Coronary artery (tissue), 2 donors: ENCODE measurements around the gene DEFB124.
"Not testable (repeated sequence)": the region's sequence is repeated elsewhere in the genome, so short reads cannot be mapped to it uniquely, and the experiment has no call there.

ENCODE experiments used
- DNase-seq: peaks from one replicate; pipeline ENCODE4 v3.0.0-alpha.2; 2017; ENCODE audit warnings: low spot score
- H3K27ac ChIP-seq, 2 donors: fragments of 200-600 bp; sonication (generic); one replicate each; pipeline ENCODE4 v1.5.1; 2016 to 2019
- H3K4me3 ChIP-seq: fragments of 200-600 bp; sonication (generic); 2 replicates; pipeline ENCODE4 v1.5.1; 2016; ENCODE audit warnings: mild to moderate bottlenecking, moderate library complexity
- CTCF ChIP-seq: fragments of 200-600 bp; sonication (generic); IDR thresholded peaks from one replicate; pipeline ENCODE4 v1.5.1; 2019; ENCODE audit warnings: antibody characterized with exemption

DEFB124 gene

GRCh38 chr20:31474758-31475427 is at the start of gene DEFB124, which contains the start of gene REM1:
Gene DEFB124, minus strand, starts transcription at chr20:31475127. Its CDS starts 2,114 bp downstream, at chr20:31473013.
Gene REM1, plus strand, starts transcription at chr20:31475288. Its CDS starts 1,158 bp downstream, at chr20:31476446.
- H3K27ac ChIP-seq = peak within 1 kb of the TSS; percentile 84 to 92
- TF ChIP-seq CTCF = no peak
- H3K4me3 ChIP-seq = peak within 1 kb of the TSS; percentile 83
- DNase-seq = peak; percentile 81

- DNase-seq = no peak
- Histone ChIP-seq H3K27ac (peak overlapping the region in 1 of 2 donors; percentile 30), H3K4me3 (no peak overlapping the region)
- no peak for TF ChIP-seq CTCF
These were observed 48.7 kb upstream of the DEFB124 start for GRCh38 chr20:31523361-31524283.

GRCh38 chr20:31522731-31523130 is 47.8 kb upstream of the DEFB124 start:
- Histone ChIP-seq H3K27ac (no peak overlapping the region), H3K4me3 (no peak overlapping the region)

GRCh38 chr20:31521267-31521666 is 46.3 kb upstream of the DEFB124 start:
- DNase-seq, H3K27ac ChIP-seq, H3K4me3 ChIP-seq: not testable (repeated sequence)

More at GRCh38 chr20:31522731-31523130, 47.8 kb upstream of the DEFB124 start:
- no peak for DNase-seq
- no peak for TF ChIP-seq CTCF

GRCh38 chr20:31517373-31517772 is 42.4 kb upstream of the DEFB124 start:
- no peak for DNase-seq
- Histone ChIP-seq H3K4me3 (peak overlapping the region; percentile 77), H3K27ac (no peak overlapping the region)
- TF ChIP-seq CTCF = no peak

- peak overlapping the region; percentile 77 for H3K4me3 ChIP-seq
- no peak overlapping the region for H3K27ac ChIP-seq
- DNase-seq = no peak
- no peak for TF ChIP-seq CTCF
These were observed 41.7 kb upstream of the DEFB124 start for GRCh38 chr20:31516651-31517050.

GRCh38 chr20:31516166-31516565 is 41.2 kb upstream of the DEFB124 start:
- no peak for DNase-seq
- TF ChIP-seq CTCF = no peak
- Histone ChIP-seq H3K27ac (no peak overlapping the region), H3K4me3 (peak overlapping the region; percentile 77)
